H1 (cell line): ENCODE data around the gene UBE3C.

Experiments
- BACH1 ChIP-seq: IDR thresholded peaks from 2 replicates; pipeline ENCODE4 v1.6.1; 2012; ENCODE audit warnings: low read length, improper control_type of control experiment
- CEBPB ChIP-seq: IDR thresholded peaks from 2 replicates; pipeline ENCODE4 v1.6.1; 2012; ENCODE audit warnings: low read depth, low read length
- EZH2 ChIP-seq: fragments of 200-600 bp; sonication (generic); IDR thresholded peaks from 2 replicates; pipeline ENCODE4 v1.7.1; 2012; ENCODE audit warnings: low read depth, mild to moderate bottlenecking, moderate library complexity, low read length, inconsistent platforms; ENCODE audit not compliant: severe bottlenecking
- POLR2A ChIP-seq, 2 experiments: IDR thresholded peaks; 1 replicate in 1 of 2; 2 replicates in 1 of 2; pipeline ENCODE4 v1.6.1; 2011; ENCODE audit warnings: low read depth in 2 of 2, low read length in 2 of 2, mild to moderate bottlenecking in 2 of 2; ENCODE audit errors: control extremely low read depth in 1 of 2
- RFX5 ChIP-seq: IDR thresholded peaks from 2 replicates; pipeline ENCODE4 v1.6.1; 2011; ENCODE audit warnings: low read depth, low read length, improper control_type of control experiment, borderline replicate concordance
- RNF2 ChIP-seq: fragments of 200-900, 300-1000 bp; sonication (generic); IDR thresholded peaks from 2 replicates; pipeline ENCODE4 v1.7.1; 2016; ENCODE audit warnings: borderline replicate concordance, low read depth, mild to moderate bottlenecking, antibody characterized with exemption, low read length; ENCODE audit not compliant: poor library complexity, severe bottlenecking; ENCODE audit errors: missing control alignments
- SP1 ChIP-seq: IDR thresholded peaks from 2 replicates; pipeline ENCODE4 v1.6.1; 2011; ENCODE audit warnings: low read depth, low read length
- SP2 ChIP-seq: IDR thresholded peaks from 2 replicates; pipeline ENCODE4 v1.6.1; 2012; ENCODE audit warnings: mild to moderate bottlenecking, low read length, inconsistent platforms
- SRF ChIP-seq: IDR thresholded peaks from 2 replicates; pipeline ENCODE4 v1.6.1; 2011; ENCODE audit warnings: mild to moderate bottlenecking, low read depth, low read length, moderate library complexity
- TCF12 ChIP-seq: IDR thresholded peaks from 2 replicates; pipeline ENCODE4 v1.6.1; 2011; ENCODE audit warnings: low read depth, mild to moderate bottlenecking, low read length
- YY1 ChIP-seq: IDR thresholded peaks from 2 replicates; pipeline ENCODE4 v1.6.1; 2011; ENCODE audit warnings: low read depth, mild to moderate bottlenecking, low read length
- TF ChIP-seq, protein P1 (sequence below), 3 experiments: IDR thresholded peaks; 1 replicate in 2 of 3; 2 replicates in 1 of 3; pipeline versions ENCODE4 v1.5.1 to v1.6.1; 2011; ENCODE audit warnings: low read length in 3 of 3, mild to moderate bottlenecking in 3 of 3, inconsistent platforms in 2 of 3, low read depth in 1 of 3, moderate library complexity in 1 of 3; ENCODE audit not compliant: insufficient read depth in 1 of 3; ENCODE audit errors: control extremely low read depth in 1 of 3

DNA sequence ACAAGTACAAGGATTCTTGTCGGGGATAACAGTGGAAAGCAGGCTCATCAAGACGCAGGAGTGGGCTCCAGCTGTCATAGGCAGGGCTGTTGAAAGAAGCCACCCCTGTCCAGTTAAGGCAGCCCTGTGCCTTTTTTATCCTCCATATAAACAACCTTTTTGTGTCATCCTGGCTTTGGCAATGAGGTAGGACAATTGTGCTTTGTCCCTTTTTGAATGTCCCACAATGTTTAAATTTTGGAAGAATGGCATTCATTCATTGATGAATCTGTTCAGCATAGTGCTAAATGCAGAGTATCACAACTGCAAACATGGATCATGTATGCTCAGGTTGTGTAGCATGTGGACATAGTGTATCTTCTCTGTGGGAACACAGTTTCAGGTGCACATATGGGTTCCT is 66.7 kb downstream of the UBE3C start:
- TF ChIP-seq, protein P1, sequence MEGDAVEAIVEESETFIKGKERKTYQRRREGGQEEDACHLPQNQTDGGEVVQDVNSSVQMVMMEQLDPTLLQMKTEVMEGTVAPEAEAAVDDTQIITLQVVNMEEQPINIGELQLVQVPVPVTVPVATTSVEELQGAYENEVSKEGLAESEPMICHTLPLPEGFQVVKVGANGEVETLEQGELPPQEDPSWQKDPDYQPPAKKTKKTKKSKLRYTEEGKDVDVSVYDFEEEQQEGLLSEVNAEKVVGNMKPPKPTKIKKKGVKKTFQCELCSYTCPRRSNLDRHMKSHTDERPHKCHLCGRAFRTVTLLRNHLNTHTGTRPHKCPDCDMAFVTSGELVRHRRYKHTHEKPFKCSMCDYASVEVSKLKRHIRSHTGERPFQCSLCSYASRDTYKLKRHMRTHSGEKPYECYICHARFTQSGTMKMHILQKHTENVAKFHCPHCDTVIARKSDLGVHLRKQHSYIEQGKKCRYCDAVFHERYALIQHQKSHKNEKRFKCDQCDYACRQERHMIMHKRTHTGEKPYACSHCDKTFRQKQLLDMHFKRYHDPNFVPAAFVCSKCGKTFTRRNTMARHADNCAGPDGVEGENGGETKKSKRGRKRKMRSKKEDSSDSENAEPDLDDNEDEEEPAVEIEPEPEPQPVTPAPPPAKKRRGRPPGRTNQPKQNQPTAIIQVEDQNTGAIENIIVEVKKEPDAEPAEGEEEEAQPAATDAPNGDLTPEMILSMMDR (IDR thresholded peaks at IDR 0.05; ENCODE audit: control extremely low read depth in 1 of 3, insufficient read depth in 1 of 3, low read depth in 1 of 3, low read length in 3 of 3): no peak
- TF ChIP-seq POLR2A (IDR thresholded peaks at IDR 0.05; ENCODE audit: control extremely low read depth in 1 of 2, low read depth in 2 of 2, low read length in 2 of 2) (no peak), SP1 (no peak), RFX5 (no peak), RNF2 (no peak), CEBPB (no peak), BACH1 (no peak), SRF (no peak), SP2 (no peak), EZH2 (no peak), YY1 (no peak), TCF12 (no peak)
